Measurements from ENCODE around the gene HNRNPD.
"Not testable (repeated sequence)": the region's sequence is repeated elsewhere in the genome, so short reads cannot be mapped to it uniquely, and the experiment has no call there.

DNA sequence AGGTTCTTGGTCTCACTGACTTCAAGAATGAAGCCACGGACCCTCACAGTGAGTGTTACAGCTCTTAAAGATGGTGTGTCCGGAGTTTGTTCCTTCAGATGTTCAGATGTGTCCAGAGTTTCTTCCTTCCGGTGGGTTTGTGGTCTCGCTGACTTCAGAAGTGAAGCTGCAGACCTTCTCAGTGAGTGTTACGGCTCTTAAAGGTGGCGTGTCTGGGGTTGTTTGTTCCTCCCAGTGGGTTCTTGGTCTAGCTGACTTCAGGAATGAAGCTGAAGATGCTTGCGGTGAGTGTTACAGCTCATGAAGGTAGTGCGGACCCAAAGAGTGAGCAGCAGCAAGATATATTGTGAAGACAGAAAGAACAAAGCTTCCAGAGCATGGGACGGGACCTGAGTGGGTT is 40.1 kb downstream of the HNRNPD start:
- TF ChIP-seq, protein P1, sequence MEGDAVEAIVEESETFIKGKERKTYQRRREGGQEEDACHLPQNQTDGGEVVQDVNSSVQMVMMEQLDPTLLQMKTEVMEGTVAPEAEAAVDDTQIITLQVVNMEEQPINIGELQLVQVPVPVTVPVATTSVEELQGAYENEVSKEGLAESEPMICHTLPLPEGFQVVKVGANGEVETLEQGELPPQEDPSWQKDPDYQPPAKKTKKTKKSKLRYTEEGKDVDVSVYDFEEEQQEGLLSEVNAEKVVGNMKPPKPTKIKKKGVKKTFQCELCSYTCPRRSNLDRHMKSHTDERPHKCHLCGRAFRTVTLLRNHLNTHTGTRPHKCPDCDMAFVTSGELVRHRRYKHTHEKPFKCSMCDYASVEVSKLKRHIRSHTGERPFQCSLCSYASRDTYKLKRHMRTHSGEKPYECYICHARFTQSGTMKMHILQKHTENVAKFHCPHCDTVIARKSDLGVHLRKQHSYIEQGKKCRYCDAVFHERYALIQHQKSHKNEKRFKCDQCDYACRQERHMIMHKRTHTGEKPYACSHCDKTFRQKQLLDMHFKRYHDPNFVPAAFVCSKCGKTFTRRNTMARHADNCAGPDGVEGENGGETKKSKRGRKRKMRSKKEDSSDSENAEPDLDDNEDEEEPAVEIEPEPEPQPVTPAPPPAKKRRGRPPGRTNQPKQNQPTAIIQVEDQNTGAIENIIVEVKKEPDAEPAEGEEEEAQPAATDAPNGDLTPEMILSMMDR (IDR thresholded peaks at IDR 0.05): not testable (repeated sequence)
- not testable (repeated sequence) for TF ChIP-seq POLR2A (IDR thresholded peaks at IDR 0.05; ENCODE audit: low read depth); POLR2AphosphoS5 (IDR thresholded peaks at IDR 0.05)

Data from esophagus muscularis mucosa (tissue), 3 donors.